Right cardiac atrium (tissue), 5 donors: Measurements from ENCODE around the gene FAM174B. TPM values are rescaled to one million over a fixed set of nuclear protein-coding genes. Genes with fewer than 3 reads are reported as not detected.
A peak's percentile ranks its signal among the peaks of the same experiment; 100 is the strongest.

Experiments
- ATAC-seq, 2 donors: fragments of 200-7000 bp; cut with Tn5 transposase; one replicate each; pipeline versions ENCODE4 v1.8.0 to v1.9.1; 2020; ENCODE audit warnings: moderate library complexity in 2 of 2, mild to moderate bottlenecking in 1 of 2
- DNase-seq, 3 donors: peaks; one replicate each; pipeline ENCODE4 v3.0.0-alpha.2; 2020
- H3K27ac ChIP-seq: one replicate; pipeline ENCODE4 v1.5.1; 2013; ENCODE audit warnings: mild to moderate bottlenecking, low read length, control low read depth, moderate library complexity
- H3K27me3 ChIP-seq: one replicate; pipeline ENCODE4 v1.6.1; 2013; ENCODE audit not compliant: control insufficient read depth, insufficient read depth
- H3K4me1 ChIP-seq: one replicate; pipeline ENCODE4 v1.6.1; 2013; ENCODE audit warnings: low read length; ENCODE audit not compliant: control insufficient read depth, insufficient read depth
- H3K4me3 ChIP-seq: one replicate; pipeline ENCODE4 v1.5.1; 2013; ENCODE audit warnings: low read length, control low read depth
- H3K9me3 ChIP-seq: one replicate; pipeline ENCODE4 v1.6.1; 2013; ENCODE audit warnings: low read length; ENCODE audit not compliant: control insufficient read depth
- WGBS: extraction: QIAGEN DNeasy Blood & Tissue Kit; methylation state at CpG from one replicate; pipeline ENCODE4 v1.1.7; 2013; 5-methylcytosine and 5-hydroxymethylcytosine counted together
- intact Hi-C, 4 donors: fragments of 100-400 bp; cut with DNase I; formaldehyde crosslinking; loops; one replicate each; pipeline versions ENCODE4 v1.11.0 to v1.14.0; 2022 to 2023
- polyA plus RNA-seq: library from polyadenylated mRNA; stranded (reverse); fragments of 200-250 nt; gene quantifications from one replicate; pipeline ENCODE4 v1.2.3, GENCODE V29; 2013
- total RNA-seq, 4 donors: library from RNA; stranded (reverse); fragmentation: NEBNext Ultra II Directional; extraction: Animal tissue kit (Norgen Biotek cat#: 25700); gene quantifications; one replicate each; pipeline ENCODE4 v1.2.1, GENCODE V29; 2021
- donor health status: healthy with polysubstance abuse.
- donor health status: DM: no; HTN: yes; CAD: no.
- donor health status: DM: no; HTN: no; CAD: no.
- donor health status: DM: no; HTN: yes; CAD: no; lungs with severe emphysema.
- donor health status: DM: yes; HTN: yes; CAD: no.

FAM174B gene
- total and polyA plus RNA-seq, 5 donors: 6.7 to 13.2 (median 9.5) TPM

GRCh38 chr15:92627014-92627413, 28.6 kb downstream of the FAM174B start:
- no peak for DNase-seq

GRCh38 chr15:92625251-92625980, 30.2 kb downstream of the FAM174B start:
- H3K9me3 ChIP-seq: no peaks in the 10 kb centered on the region
- H3K4me1 ChIP-seq: peaks cover 5% of the 10 kb centered on the region
- 68% methylated on average over 3 of the region's 3 CpGs for WGBS
- no peaks in the 10 kb centered on the region for H3K27me3 ChIP-seq
- ATAC-seq: no peak
- H3K4me3 ChIP-seq: no peak overlapping the region
- no peak for DNase-seq
- H3K27ac ChIP-seq: no peak overlapping the region
- intact Hi-C loops: no loop called here

More at GRCh38 chr15:92627014-92627413, 28.6 kb downstream of the FAM174B start:
- no peak for ATAC-seq
- H3K27me3 ChIP-seq: no peaks in the 10 kb centered on the region
- H3K4me1 ChIP-seq: peaks cover 5% of the 10 kb centered on the region
- no peak overlapping the region for H3K27ac ChIP-seq
- WGBS: 82% methylated on average over 11 of the region's 11 CpGs
- intact Hi-C loops: no loop called here
- no peak overlapping the region for H3K4me3 ChIP-seq
- no peaks in the 10 kb centered on the region for H3K9me3 ChIP-seq

- intact Hi-C loops: no loop called here
- WGBS: 8% methylated on average over 15 of the region's 15 CpGs
- H3K9me3 ChIP-seq: no peaks in the 10 kb centered on the region
- DNase-seq: peak; percentile 62 to 83 (median 81)
- H3K4me1 ChIP-seq: peaks cover 5% of the 10 kb centered on the region
- H3K27ac ChIP-seq: peak overlapping the region; percentile 65
- H3K4me3 ChIP-seq: no peak overlapping the region
- H3K27me3 ChIP-seq: no peaks in the 10 kb centered on the region
- ATAC-seq: peak; percentile 83 to 93
These were observed 31.1 kb downstream of the FAM174B start for GRCh38 chr15:92624401-92624991.

- DNase-seq: no peak
- H3K4me3 ChIP-seq: no peak overlapping the region
- no peaks in the 10 kb centered on the region for H3K27me3 ChIP-seq
- no peaks in the 10 kb centered on the region for H3K9me3 ChIP-seq
- peaks cover 7% of the 10 kb centered on the region for H3K4me1 ChIP-seq
- intact Hi-C loops: no loop called here
- peak in 1 of 2 donors; percentile 30 for ATAC-seq
- peak overlapping the region; percentile 7 for H3K27ac ChIP-seq
- 77% methylated on average over 14 of the region's 14 CpGs for WGBS
These were observed 32.1 kb downstream of the FAM174B start for GRCh38 chr15:92623435-92623834.

- Histone ChIP-seq H3K27me3 (no peaks in the 10 kb centered on the region), H3K4me1 (peaks cover 13% of the 10 kb centered on the region), H3K4me3 (no peak overlapping the region), H3K27ac (no peak overlapping the region), H3K9me3 (no peaks in the 10 kb centered on the region)
- no peak for DNase-seq
- ATAC-seq: peak in 1 of 2 donors; percentile 8
- intact Hi-C loops: no loop called here
- WGBS: 96% methylated on average over 19 of the region's 19 CpGs
These were observed 33.5 kb downstream of the FAM174B start for GRCh38 chr15:92621972-92622533.

- DNase-seq (no peak), ATAC-seq (no peak)
- 98% methylated on average over 5 of the region's 5 CpGs for WGBS
- H3K9me3 ChIP-seq: no peaks in the 10 kb centered on the region
- no peak overlapping the region for H3K4me3 ChIP-seq
- peaks cover 14% of the 10 kb centered on the region for H3K4me1 ChIP-seq
- intact Hi-C loops: no loop called here
- no peak overlapping the region for H3K27ac ChIP-seq
- no peaks in the 10 kb centered on the region for H3K27me3 ChIP-seq
These were observed 34.6 kb downstream of the FAM174B start for GRCh38 chr15:92620991-92621390.

GRCh38 chr15:92619145-92620101, 36.2 kb downstream of the FAM174B start:
- no peak overlapping the region for H3K4me3 ChIP-seq
- peaks cover 13% of the 10 kb centered on the region for H3K4me1 ChIP-seq
- H3K27ac ChIP-seq: peak overlapping the region; percentile 11
- intact Hi-C loops: loop anchor here in 1 of 4 donors (10.0 kb wide), 1 partner anchor 95 kb away; no protein-coding TSS in a partner anchor
- ATAC-seq (no peak), DNase-seq (no peak)
- no peaks in the 10 kb centered on the region for H3K9me3 ChIP-seq
- whole genome bisulfite sequencing: 67% methylated on average over 12 of the region's 12 CpGs
- H3K27me3 ChIP-seq: no peaks in the 10 kb centered on the region

GRCh38 chr15:92617549-92618520, 37.7 kb downstream of the FAM174B start:
- H3K27ac ChIP-seq: peak overlapping the region; percentile 49
- peaks cover 10% of the 10 kb centered on the region for H3K4me1 ChIP-seq
- intact Hi-C loops: loop anchor here in 1 of 4 donors (10.0 kb wide), 1 partner anchor 97 kb away; no protein-coding TSS in a partner anchor
- WGBS: 55% methylated on average over 22 of the region's 22 CpGs
- H3K9me3 ChIP-seq: no peaks in the 10 kb centered on the region
- H3K4me3 ChIP-seq: no peak overlapping the region
- H3K27me3 ChIP-seq: no peaks in the 10 kb centered on the region
- DNase-seq (peak; percentile 76 to 83 (median 77)), ATAC-seq (peak; percentile 85 to 91)

- intact Hi-C loops: loop anchor here in 1 of 4 donors (10.0 kb wide), 1 partner anchor 98 kb away; no protein-coding TSS in a partner anchor
- Histone ChIP-seq H3K4me3 (no peak overlapping the region), H3K27me3 (no peaks in the 10 kb centered on the region), H3K9me3 (no peaks in the 10 kb centered on the region), H3K27ac (peak overlapping the region; percentile 49), H3K4me1 (peaks cover 10% of the 10 kb centered on the region)
- 90% methylated on average over 25 of the region's 25 CpGs for WGBS
- ATAC-seq (peak in 1 of 2 donors; percentile 7), DNase-seq (no peak)
These were observed 38.7 kb downstream of the FAM174B start for GRCh38 chr15:92616621-92617548.
